ENCODE results near the gene NREP. TPM values are rescaled to one million over a fixed set of nuclear protein-coding genes. Genes with fewer than 3 reads are reported as not detected.

The NREP gene
- total and polyA plus RNA-seq, 4 donors: 3.0 to 82.7 (median 9.8) TPM

DNA sequence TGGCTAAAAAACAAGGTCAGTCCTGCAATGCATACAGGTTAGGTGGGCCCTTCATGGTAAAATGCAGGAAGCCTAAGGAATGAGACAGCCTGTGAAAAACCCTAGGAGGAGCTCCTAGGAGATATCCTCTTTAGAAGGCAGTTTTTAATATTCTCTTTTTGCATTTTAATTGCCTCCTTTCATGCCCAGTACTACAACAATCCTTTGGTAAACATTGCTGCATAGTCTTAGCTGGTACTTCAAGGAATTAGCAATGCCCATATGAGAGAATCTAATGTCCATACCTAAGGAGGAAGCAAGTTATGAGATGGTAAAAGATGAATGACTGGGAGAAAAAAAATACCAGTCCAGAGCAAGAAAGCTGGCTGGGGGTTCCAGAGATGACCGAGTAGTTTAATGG lies 61.0 kb downstream of the NREP start (continued):
- TF ChIP-seq YY1 (IDR thresholded peaks at IDR 0.05) (no peak), EGR1 (IDR thresholded peaks at IDR 0.05; ENCODE audit: low read depth in 2 of 2) (no peak), JUND (IDR thresholded peaks at IDR 0.05) (no peak), FOXA2 (IDR thresholded peaks at IDR 0.05) (no peak), HNF4G (IDR thresholded peaks at IDR 0.05) (no peak), RAD21 (IDR thresholded peaks at IDR 0.05) (no peak)
- TF ChIP-seq, protein P1, sequence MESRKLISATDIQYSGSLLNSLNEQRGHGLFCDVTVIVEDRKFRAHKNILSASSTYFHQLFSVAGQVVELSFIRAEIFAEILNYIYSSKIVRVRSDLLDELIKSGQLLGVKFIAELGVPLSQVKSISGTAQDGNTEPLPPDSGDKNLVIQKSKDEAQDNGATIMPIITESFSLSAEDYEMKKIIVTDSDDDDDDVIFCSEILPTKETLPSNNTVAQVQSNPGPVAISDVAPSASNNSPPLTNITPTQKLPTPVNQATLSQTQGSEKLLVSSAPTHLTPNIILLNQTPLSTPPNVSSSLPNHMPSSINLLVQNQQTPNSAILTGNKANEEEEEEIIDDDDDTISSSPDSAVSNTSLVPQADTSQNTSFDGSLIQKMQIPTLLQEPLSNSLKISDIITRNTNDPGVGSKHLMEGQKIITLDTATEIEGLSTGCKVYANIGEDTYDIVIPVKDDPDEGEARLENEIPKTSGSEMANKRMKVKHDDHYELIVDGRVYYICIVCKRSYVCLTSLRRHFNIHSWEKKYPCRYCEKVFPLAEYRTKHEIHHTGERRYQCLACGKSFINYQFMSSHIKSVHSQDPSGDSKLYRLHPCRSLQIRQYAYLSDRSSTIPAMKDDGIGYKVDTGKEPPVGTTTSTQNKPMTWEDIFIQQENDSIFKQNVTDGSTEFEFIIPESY (IDR thresholded peaks at IDR 0.05): no peak

GRCh38 chr5:111694133-111694532 lies 62.9 kb downstream of the NREP start:
- no peaks in the 10 kb centered on the region for H3K9me3 ChIP-seq (ENCODE audit: control insufficient read depth in 4 of 4, low read length in 3 of 4)
- WGBS: 62% methylated on average over 1 of the region's 1 CpG
- no peak for TF ChIP-seq FOXA2 (IDR thresholded peaks at IDR 0.05)
- peak in 1 of 2 donors; percentile 16 for TF ChIP-seq RXRA (IDR thresholded peaks at IDR 0.05)
- H3K9ac ChIP-seq (ENCODE audit: low read depth in 1 of 2, low read length in 2 of 2): no peak overlapping the region
- no peak overlapping the region for H3K27ac ChIP-seq (ENCODE audit: low read depth in 1 of 2, low read length in 2 of 2)
- no peak for DNase-seq (ENCODE audit: low spot score)
- peaks cover 0 to 11% (median 8%) of the 10 kb centered on the region in 4 donors for H3K4me1 ChIP-seq (ENCODE audit: control insufficient read depth in 4 of 4, insufficient read depth in 4 of 4, low read length in 3 of 4)
- no peaks in the 10 kb centered on the region for H3K36me3 ChIP-seq (ENCODE audit: control insufficient read depth in 4 of 4, insufficient read depth in 3 of 4, low read depth in 1 of 4, low read length in 3 of 4)
- H3K27me3 ChIP-seq (ENCODE audit: control insufficient read depth in 4 of 4, insufficient read depth in 4 of 4, low read length in 3 of 4): no peaks in the 10 kb centered on the region
- H3K4me3 ChIP-seq (ENCODE audit: low read depth in 1 of 3, low read length in 3 of 3): no peak overlapping the region

DNA sequence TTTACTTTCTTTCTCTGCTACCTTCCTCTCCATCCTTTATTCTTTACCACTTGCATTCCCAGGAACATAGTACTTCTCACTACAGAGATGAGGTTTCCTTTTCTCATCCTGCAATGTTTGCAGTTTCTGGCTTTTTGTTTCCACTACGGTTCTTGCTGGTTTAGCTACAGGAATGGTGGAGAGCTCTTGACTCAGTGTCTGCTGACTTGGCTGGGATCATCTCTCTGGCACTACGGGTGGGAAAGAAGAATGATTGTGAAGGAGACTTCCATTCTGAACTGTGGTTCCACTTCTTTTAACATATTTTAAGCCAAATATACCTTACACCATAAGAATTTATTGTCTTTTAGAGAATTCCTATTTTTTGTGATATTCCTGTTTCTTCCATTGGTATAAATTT lies 65.1 kb downstream of the NREP start:
- Histone ChIP-seq H3K27me3 (ENCODE audit: control insufficient read depth in 4 of 4, insufficient read depth in 4 of 4, low read length in 3 of 4) (no peaks in the 10 kb centered on the region), H3K4me3 (ENCODE audit: low read depth in 1 of 3, low read length in 3 of 3) (no peak overlapping the region), H3K4me1 (ENCODE audit: control insufficient read depth in 4 of 4, insufficient read depth in 4 of 4, low read length in 3 of 4) (no peaks in the 10 kb centered on the region), H3K36me3 (ENCODE audit: control insufficient read depth in 4 of 4, insufficient read depth in 3 of 4, low read depth in 1 of 4, low read length in 3 of 4) (no peaks in the 10 kb centered on the region), H3K9ac (ENCODE audit: low read depth in 1 of 2, low read length in 2 of 2) (no peak overlapping the region), H3K9me3 (ENCODE audit: control insufficient read depth in 4 of 4, low read length in 3 of 4) (no peaks in the 10 kb centered on the region), H3K27ac (ENCODE audit: low read depth in 1 of 2, low read length in 2 of 2) (no peak overlapping the region)
- DNase-seq (ENCODE audit: low spot score): no peak
- 83% methylated on average over 2 of the region's 2 CpGs for WGBS
- TF ChIP-seq HNF4A (conservative IDR thresholded peaks at IDR 0.05): no peak
- TF ChIP-seq SP1 (IDR thresholded peaks at IDR 0.05): no peak
- no peak for TF ChIP-seq YY1 (IDR thresholded peaks at IDR 0.05)
- no peak for TF ChIP-seq TAF1 (conservative IDR thresholded peaks at IDR 0.05)
- TF ChIP-seq, protein P2, sequence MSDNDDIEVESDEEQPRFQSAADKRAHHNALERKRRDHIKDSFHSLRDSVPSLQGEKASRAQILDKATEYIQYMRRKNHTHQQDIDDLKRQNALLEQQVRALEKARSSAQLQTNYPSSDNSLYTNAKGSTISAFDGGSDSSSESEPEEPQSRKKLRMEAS (IDR thresholded peaks at IDR 0.05): no peak
- TF ChIP-seq REST (IDR thresholded peaks at IDR 0.05): no peak
- TF ChIP-seq, protein P1 (IDR thresholded peaks at IDR 0.05): no peak
- TF ChIP-seq, protein P3, sequence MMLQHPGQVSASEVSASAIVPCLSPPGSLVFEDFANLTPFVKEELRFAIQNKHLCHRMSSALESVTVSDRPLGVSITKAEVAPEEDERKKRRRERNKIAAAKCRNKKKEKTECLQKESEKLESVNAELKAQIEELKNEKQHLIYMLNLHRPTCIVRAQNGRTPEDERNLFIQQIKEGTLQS (IDR thresholded peaks at IDR 0.05): no peak
- TF ChIP-seq FOXA1 (IDR thresholded peaks at IDR 0.05): no peak
- TF ChIP-seq FOXA2 (IDR thresholded peaks at IDR 0.05): no peak
- TF ChIP-seq EGR1 (IDR thresholded peaks at IDR 0.05; ENCODE audit: low read depth in 2 of 2): no peak
- TF ChIP-seq RXRA (IDR thresholded peaks at IDR 0.05): no peak
- no peak for TF ChIP-seq CTCF (IDR thresholded peaks at IDR 0.05; ENCODE audit: low read depth, low read length, missing input control)
- TF ChIP-seq NR2F2 (IDR thresholded peaks at IDR 0.05): no peak
- no peak for TF ChIP-seq HNF4G (IDR thresholded peaks at IDR 0.05)

All from liver (tissue), 9 donors.